RKO (cell line): ENCODE measurements around the gene RPEL1.
A peak's percentile ranks its signal among the peaks of the same experiment; 100 is the strongest.

Source experiments
- DNase-seq: peaks from one replicate; pipeline ENCODE4 v3.0.0-alpha.2; 2016; ENCODE audit warnings: low spot score

The RPEL1 gene

DNA sequence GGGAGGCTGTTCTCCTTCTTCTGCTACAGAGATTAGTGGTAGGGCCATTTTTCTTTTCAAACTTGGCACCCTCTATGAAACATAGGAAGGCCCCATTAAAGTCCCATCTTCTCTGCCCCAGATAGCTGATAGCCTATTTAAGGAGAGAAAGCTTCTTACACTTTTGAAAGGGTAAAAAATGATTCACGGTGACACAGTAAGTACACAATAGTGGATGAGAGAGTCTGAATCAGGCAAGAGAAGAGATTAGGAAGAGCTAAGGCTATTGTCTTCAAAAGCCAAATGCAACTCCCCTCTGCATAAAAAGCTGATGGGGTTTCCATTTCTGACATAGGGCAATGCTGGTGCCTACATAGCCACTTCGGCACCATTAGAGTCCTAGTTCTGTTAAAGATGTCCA lies 34.8 kb downstream of the RPEL1 start:
- DNase-seq = no peak

DNA sequence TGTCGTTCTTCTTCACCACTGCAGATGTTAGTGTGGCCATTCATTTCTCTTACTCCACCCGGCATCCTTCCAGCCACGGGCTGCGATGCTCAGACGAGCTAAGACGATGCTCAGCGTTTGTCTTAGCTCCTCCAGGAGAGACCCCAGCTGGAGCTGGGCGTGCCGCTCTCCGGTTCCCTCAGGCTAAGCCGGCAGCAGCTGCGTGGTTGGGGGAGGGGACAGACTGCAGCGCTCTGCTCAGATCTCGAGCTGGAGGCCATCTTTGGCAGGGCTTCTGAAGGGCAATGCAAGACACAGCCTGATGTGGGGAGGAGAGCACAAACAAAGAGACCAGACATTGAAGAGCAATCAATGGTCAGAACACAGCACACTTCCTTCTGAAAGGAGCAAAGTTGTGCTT lies 36.1 kb downstream of the RPEL1 start:
- no peak for DNase-seq

DNA sequence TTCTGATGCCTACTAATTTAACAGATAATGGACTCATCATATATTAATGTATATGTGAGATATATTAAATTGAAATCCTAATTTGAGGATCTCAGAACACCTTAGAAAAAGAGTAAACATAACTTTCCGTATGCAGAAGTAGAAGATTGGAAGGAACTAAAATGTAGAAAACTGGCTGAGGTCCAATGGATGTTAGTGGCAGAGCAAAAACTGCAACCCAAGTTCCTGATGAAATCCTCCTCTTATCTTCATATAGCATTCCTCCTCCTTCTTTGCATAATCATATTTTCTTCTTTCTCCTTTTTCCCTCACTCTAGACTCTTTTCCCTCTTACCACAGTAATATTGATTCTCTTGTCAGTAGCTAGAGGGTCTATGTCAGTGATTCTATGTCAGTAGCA lies 37.3 kb downstream of the RPEL1 start:
- no peak for DNase-seq

DNA sequence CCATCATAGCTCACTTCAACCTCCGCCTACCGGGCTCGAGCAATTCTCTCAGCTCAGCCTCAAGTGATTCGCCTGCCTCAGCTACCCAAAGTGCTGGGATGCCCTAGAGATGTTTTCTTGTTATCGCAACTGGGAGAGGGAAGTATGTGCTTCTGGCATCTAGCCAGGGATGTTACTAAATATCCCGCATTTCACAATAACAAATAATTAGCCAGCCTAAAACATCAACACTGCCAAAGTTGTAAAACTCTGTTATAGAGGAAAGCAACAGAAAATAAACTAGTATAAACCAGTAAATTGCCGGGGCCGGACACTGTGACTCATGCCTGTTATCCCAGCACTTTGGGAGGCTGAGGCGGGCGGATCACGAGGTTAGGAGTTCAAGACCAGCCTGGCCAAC lies 38.5 kb downstream of the RPEL1 start:
- no peak for DNase-seq

DNA sequence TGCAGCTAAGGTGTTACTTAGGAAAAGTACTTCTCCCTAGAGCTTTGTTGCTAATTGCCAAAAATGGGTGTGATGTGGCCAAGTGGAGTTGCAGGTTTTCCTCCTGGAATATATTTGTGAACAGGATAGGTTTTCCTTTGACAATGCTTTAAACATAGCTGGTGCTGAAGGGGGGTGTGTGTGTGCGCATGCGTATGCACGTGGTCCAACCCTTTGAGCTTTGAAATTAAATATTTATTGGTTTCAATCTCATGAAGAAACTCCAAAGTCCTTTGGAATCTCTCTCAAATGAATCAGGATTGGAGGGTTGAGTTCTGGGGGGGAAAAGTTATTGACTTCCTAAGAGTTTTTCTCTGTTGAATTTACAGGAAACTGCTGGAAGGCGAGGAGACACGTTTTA lies 42.3 kb downstream of the RPEL1 start:
- no peak for DNase-seq

DNA sequence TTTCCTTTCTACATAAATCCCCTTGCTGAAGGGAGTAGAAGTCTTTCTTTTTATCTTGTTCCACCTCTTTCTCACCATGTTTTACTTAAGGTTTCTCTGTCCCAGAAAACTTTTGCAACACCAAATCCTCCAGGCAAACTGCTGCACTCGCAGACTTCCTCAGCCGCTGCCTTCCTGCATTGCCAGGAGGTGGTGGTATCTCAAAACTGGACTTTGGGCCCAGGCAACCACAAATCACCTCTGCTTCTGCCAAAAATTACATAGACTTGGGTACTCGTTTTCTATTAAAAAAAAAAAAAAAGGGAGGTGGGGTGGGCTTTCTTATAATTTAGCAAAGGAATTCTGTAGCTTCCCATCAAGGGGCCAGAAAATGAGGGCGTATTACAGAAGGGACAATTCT lies 45.9 kb downstream of the RPEL1 start:
- no peak for DNase-seq

DNA sequence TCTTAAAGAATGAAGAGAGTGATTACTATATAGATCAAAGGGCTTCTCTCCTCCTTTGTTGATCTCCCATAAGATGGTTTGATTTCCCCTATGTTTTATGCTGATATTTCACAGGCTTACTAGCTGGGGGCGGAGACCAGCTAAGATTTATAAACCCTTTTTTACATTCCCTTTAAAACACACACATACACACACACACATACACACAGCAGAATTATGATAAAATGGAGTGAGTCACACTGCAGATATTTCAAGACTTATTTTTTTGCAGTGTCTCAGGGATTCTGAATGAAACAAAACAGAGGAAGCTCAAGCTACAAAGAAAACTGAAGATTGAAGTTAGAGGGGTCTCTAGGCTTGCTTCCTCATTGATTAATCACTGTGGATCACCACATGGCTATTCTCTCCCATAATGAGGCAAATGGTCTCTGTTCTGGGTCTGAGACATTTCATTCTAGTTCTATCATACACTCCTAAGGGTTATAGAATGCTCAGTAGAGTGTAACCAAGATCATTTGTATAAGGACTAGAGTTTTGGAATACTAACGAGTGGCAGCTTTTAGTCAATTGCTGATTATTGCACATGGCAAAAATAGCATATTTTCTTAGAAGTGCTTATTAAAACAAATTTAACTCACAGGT lies 49.8 kb downstream of the RPEL1 start:
- peak; percentile 33 for DNase-seq
